ENCODE data around the gene VARS2. TPM values are rescaled to one million over a fixed set of nuclear protein-coding genes. Genes with fewer than 3 reads are reported as not detected.
A peak's percentile ranks its signal among the peaks of the same experiment; 100 is the strongest.
"Not testable (repeated sequence)": the region's sequence is repeated elsewhere in the genome, so short reads cannot be mapped to it uniquely, and the experiment has no call there.

The VARS2 gene
- total RNA-seq, 1 experiment from 2014 or later = 28.2 TPM

- DNase-seq (ENCODE audit: low spot score) = no peak
These were observed 48.7 kb downstream of the VARS2 start for GRCh38 chr6:30962716-30963115.

DNA sequence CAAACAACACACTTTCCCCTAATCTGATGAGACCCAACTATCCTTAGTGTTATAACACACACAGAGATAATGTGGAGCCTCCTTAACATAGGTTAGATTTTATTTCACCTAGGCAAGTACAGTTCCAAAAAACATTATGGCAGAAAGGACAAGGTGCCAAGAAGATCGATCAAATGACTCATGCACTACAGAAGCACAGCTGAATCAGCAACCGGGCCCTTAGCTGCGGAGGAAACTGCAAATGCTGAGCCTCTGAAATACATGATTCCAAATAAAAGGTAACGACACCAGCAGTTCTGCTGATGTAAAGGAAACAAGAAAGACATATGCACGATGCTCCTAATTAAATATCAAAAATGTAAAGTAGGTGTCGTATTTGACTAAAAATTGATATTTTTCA lies 49.6 kb downstream of the VARS2 start:
- peak; percentile 38 for DNase-seq (ENCODE audit: low spot score)

DNA sequence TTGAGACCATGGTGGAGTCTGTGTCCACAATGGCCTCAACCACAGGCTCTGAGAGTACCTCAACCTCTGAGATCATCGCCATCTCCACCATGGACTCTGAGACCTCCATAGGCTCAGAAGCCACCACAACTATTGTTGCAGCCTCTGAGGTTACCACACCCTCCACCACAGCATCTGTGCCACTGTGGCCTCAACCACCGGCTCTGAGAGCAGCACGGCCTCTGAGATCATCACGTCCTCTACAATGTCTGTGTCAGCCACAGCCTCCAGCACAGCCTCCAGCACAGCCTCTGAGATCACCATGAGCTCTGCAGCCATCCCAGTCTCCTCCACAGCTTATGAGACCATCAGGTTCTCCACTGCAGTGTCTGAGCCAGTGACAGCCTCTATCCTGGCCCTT lies 50.0 kb downstream of the VARS2 start:
- no peak for DNase-seq (ENCODE audit: low spot score)

DNA sequence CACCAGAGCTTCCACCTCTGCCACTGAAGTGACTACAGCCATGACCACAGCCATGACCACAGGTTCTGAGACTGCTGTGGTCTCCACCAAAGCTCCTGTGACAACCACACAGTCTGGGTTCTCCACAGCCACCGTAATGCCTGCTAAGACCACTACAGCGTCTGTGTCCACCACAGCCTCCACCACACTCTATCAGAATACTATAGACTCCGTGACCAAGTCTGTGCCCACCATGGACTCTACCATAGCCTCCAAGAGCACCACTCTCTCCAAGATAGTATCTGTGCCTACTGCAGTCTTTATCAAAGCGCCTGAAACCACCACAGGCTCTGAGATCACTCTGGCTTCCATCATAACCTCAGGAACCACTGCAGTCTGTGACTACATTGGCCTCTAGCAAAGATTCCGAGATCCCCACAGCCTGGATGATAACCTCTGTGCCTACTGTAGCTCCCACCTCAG lies 51.1 kb downstream of the VARS2 start:
- DNase-seq (ENCODE audit: low spot score) = no peak

GRCh38 chr6:30966154-30966553 lies 52.1 kb downstream of the VARS2 start:
- no peak for DNase-seq (ENCODE audit: low spot score)

DNA sequence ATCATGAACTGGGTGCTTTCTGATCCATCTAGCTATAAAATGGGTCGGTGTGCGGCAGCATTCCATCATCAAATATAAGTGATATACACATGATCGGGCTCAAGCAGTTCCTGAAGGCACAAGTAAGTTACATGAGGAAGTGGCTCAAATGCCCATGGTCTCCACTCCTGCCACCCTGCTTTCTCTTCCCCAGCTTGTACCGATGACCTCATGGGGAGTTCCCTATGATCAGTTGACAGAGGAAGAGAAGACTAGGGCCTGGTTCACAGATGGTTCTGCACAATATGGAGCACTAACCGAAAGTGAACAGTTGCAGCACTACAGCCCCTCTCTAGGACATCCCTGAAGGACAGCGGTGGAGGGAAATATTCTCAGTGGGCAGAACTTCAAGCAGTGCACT lies 55.1 kb downstream of the VARS2 start:
- DNase-seq (ENCODE audit: low spot score) = not testable (repeated sequence)

DNA sequence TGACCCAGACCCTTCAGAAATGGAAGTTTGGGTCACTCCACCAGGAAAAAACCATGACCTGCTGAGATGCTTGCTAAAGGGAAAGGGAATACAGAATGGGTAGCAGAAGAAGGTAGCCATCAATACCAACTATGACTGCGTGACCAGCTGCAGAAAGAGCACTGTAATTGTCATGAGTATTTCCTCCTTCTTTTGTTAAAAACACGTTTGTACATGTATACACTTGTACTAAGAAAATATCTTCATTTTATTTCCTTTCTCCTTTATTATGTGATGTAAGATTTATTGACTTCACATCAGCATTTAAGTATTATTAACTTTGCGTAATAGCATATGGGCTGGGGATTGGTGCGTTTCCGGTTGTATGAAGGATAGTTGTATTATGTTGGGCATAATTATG lies 56.9 kb downstream of the VARS2 start:
- no peak for DNase-seq (ENCODE audit: low spot score)

GRCh38 chr6:30972816-30973215 lies 58.8 kb downstream of the VARS2 start:
- DNase-seq (ENCODE audit: low spot score) = no peak

GRCh38 chr6:30974490-30975252 lies 60.6 kb downstream of the VARS2 start:
- no peak for DNase-seq (ENCODE audit: low spot score)

Other genes with a start within 250 kb of the VARS2 start
- gene DHX16, start 241.2 kb upstream of the VARS2 start, total RNA-seq (2014; rRNA removed; shearing (Covaris generic)) = 30.4 and 36.1 TPM in 2 replicates
- gene PPP1R18, start 227.6 kb upstream of the VARS2 start, total RNA-seq (2014; rRNA removed; shearing (Covaris generic)) = 62.3 and 66.2 TPM in 2 replicates
- gene NRM, start 223.3 kb upstream of the VARS2 start, total RNA-seq (2014; rRNA removed; shearing (Covaris generic)) = 13.2 and 14.0 TPM in 2 replicates
- 4.8 and 7.6 TPM in 2 replicates for gene MDC1, start 197.0 kb upstream of the VARS2 start, total RNA-seq (2014; rRNA removed; shearing (Covaris generic))
- 1,118 and 1,364 TPM in 2 replicates for gene TUBB, start 193.9 kb upstream of the VARS2 start, total RNA-seq (2014; rRNA removed; shearing (Covaris generic))
- 163 and 165 TPM in 2 replicates for gene FLOT1, start 171.6 kb upstream of the VARS2 start, total RNA-seq (2014; rRNA removed; shearing (Covaris generic))
- 61.1 and 63.2 TPM in 2 replicates for gene IER3, start 169.7 kb upstream of the VARS2 start, total RNA-seq (2014; rRNA removed; shearing (Covaris generic))
- gene DDR1, start 29.7 kb upstream of the VARS2 start, total RNA-seq (2014; rRNA removed; shearing (Covaris generic)) = 39.0 and 50.9 TPM in 2 replicates
- 8.9 and 24.9 TPM in 2 replicates for gene GTF2H4, start 6.0 kb upstream of the VARS2 start, total RNA-seq (2014; rRNA removed; shearing (Covaris generic))
- gene SFTA2, start 17.9 kb downstream of the VARS2 start, total RNA-seq (2014; rRNA removed; shearing (Covaris generic)) = not detected in 2 replicates
- gene MUCL3, start 26.7 kb downstream of the VARS2 start, total RNA-seq (2014; rRNA removed; shearing (Covaris generic)) = 0.43 TPM in 1 of 2 replicates, not detected in the other
- not detected in 2 replicates for gene MUC21, start 69.5 kb downstream of the VARS2 start, total RNA-seq (2014; rRNA removed; shearing (Covaris generic))
- gene MUC22, start 96.2 kb downstream of the VARS2 start, total RNA-seq (2014; rRNA removed; shearing (Covaris generic)) = 0.14 TPM in 1 of 2 replicates, not detected in the other
- 2.4 TPM in 2 replicates for gene C6orf15, start 198.3 kb downstream of the VARS2 start, total RNA-seq (2014; rRNA removed; shearing (Covaris generic))
- gene PSORS1C1, start 200.6 kb downstream of the VARS2 start, total RNA-seq (2014; rRNA removed; shearing (Covaris generic)) = 1.1 and 3.4 TPM in 2 replicates
- not detected in 2 replicates for gene CDSN, start 206.2 kb downstream of the VARS2 start, total RNA-seq (2014; rRNA removed; shearing (Covaris generic))
- not detected in 2 replicates for gene PSORS1C2, start 224.8 kb downstream of the VARS2 start, total RNA-seq (2014; rRNA removed; shearing (Covaris generic))
- 18.9 and 24.8 TPM in 2 replicates for gene CCHCR1, start 243.6 kb downstream of the VARS2 start, total RNA-seq (2014; rRNA removed; shearing (Covaris generic))
- 62.6 and 68.5 TPM in 2 replicates for gene TCF19, start 244.4 kb downstream of the VARS2 start, total RNA-seq (2014; rRNA removed; shearing (Covaris generic))

Data from A172 (cell line).